Panc1 (cell line): Measurements from ENCODE around the gene MINDY4.

ENCODE experiments used
- CTCF ChIP-seq: fragments of 450-650 bp; IDR thresholded peaks from 2 replicates; pipeline ENCODE4 v1.5.1; 2017; ENCODE audit warnings: mild to moderate bottlenecking
- POLR2AphosphoS5 ChIP-seq: IDR thresholded peaks from 2 replicates; pipeline ENCODE4 v1.6.1; 2012; ENCODE audit warnings: mild to moderate bottlenecking, low read depth, low read length, moderate library complexity
- REST ChIP-seq, 2 experiments: IDR thresholded peaks; 2 replicates each; pipeline ENCODE4 v1.6.1; 2011 to 2012; ENCODE audit warnings: low read depth in 2 of 2, control low read depth in 1 of 2, low read length in 1 of 2, mild to moderate bottlenecking in 1 of 2, moderate library complexity in 1 of 2; ENCODE audit not compliant: insufficient read depth in 1 of 2

- TF ChIP-seq POLR2AphosphoS5 (no peak), CTCF (no peak), REST (IDR thresholded peaks at IDR 0.05; ENCODE audit: insufficient read depth in 1 of 2, low read depth in 2 of 2, low read length in 1 of 2) (no peak)
Observed at GRCh38 chr7:30741289-30741688, 29.9 kb upstream of the MINDY4 start.
